ENCODE measurements around the gene PSMG3.
"Not testable (repeated sequence)": the region's sequence is repeated elsewhere in the genome, so short reads cannot be mapped to it uniquely, and the experiment has no call there.

The PSMG3 gene

GRCh38 chr7:1521456-1521855 is 48.4 kb downstream of the PSMG3 start:
- no peak for TF ChIP-seq ZNF274 (IDR thresholded peaks at IDR 0.05; ENCODE audit: low read depth, low read length)
- no peak overlapping the region for H3K4me3 ChIP-seq (ENCODE audit: low read length)

GRCh38 chr7:1520539-1521234 is 49.1 kb downstream of the PSMG3 start:
- no peak overlapping the region for H3K4me3 ChIP-seq (ENCODE audit: low read length)
- no peak for TF ChIP-seq ZNF274 (IDR thresholded peaks at IDR 0.05; ENCODE audit: low read depth, low read length)

- H3K4me3 ChIP-seq (ENCODE audit: low read length), result not testable (repeated sequence)
These were observed 50.4 kb downstream of the PSMG3 start for GRCh38 chr7:1519322-1519922.
